Measurements from ENCODE around the gene TCEA3. TPM values are rescaled to one million over a fixed set of nuclear protein-coding genes. Genes with fewer than 3 reads are reported as not detected.

The TCEA3 gene
- polyA plus RNA-seq, 3 donors, result 0.26 to 0.52 TPM; not detected in 1

- no peak overlapping the region for H3K4me3 Mint-ChIP-seq
- H3K27ac ChIP-seq (ENCODE audit: low read depth in 1 of 2, low read length in 2 of 2), result no peak overlapping the region
- peaks cover 2 to 10% (median 8%) of the 10 kb centered on the region in 3 donors for H3K27me3 Mint-ChIP-seq (ENCODE audit: low read depth in 3 of 3)
- H3K4me2 ChIP-seq (replicated peaks; ENCODE audit: extremely low read depth, low read length, poor library complexity, severe bottlenecking), result no peak overlapping the region
- no peaks in the 10 kb centered on the region for H3K4me1 ChIP-seq (ENCODE audit: control insufficient read depth in 1 of 2, insufficient read depth in 2 of 2, low read length in 2 of 2)
- H3K4me1 Mint-ChIP-seq, result no peaks in the 10 kb centered on the region
- no peak overlapping the region for H2AFZ ChIP-seq (ENCODE audit: insufficient read depth, low read depth, low read length, poor library complexity, severe bottlenecking)
- no peak for TF ChIP-seq CTCF (IDR thresholded peaks at IDR 0.05)
- H3K9me3 ChIP-seq (replicated peaks in 1 of 2; ENCODE audit: control insufficient read depth in 1 of 2, insufficient read depth in 1 of 2, low read length in 2 of 2), result no peaks in the 10 kb centered on the region
- no peak overlapping the region for H3K9ac ChIP-seq (ENCODE audit: insufficient read depth, low read length, poor library complexity, severe bottlenecking)
- no peaks in the 10 kb centered on the region for H3K9me3 Mint-ChIP-seq
- H3K27me3 ChIP-seq (ENCODE audit: control insufficient read depth in 2 of 2, insufficient read depth in 2 of 2, low read length in 2 of 2), result no peaks in the 10 kb centered on the region
- H3K36me3 ChIP-seq (replicated peaks in 1 of 2; ENCODE audit: control insufficient read depth in 1 of 2, insufficient read depth in 2 of 2, low read length in 2 of 2), result no peaks in the 10 kb centered on the region
- intact Hi-C loops (cut with micrococcal nuclease), result no loop called here
- no peaks in the 10 kb centered on the region for H4K20me1 ChIP-seq (ENCODE audit: insufficient read depth, low read length)
- no peak overlapping the region for H3K27ac Mint-ChIP-seq
- no peaks in the 10 kb centered on the region for H3K79me2 ChIP-seq (ENCODE audit: insufficient read depth, low read length)
- no peak overlapping the region for H3K4me3 ChIP-seq (replicated peaks in 1 of 3; ENCODE audit: low read depth in 2 of 3, low read length in 3 of 3)
- no CpG with 5 or more reads among the region's 5 CpGs for WGBS (ENCODE audit: insufficient coverage)
- no peaks in the 10 kb centered on the region for H3K36me3 Mint-ChIP-seq
- no peak for DNase-seq
Measured at GRCh38 chr1:23452011-23452411, 27.5 kb upstream of the TCEA3 start.

GRCh38 chr1:23451441-23451840 lies 26.9 kb upstream of the TCEA3 start:
- no peak for TF ChIP-seq CTCF (IDR thresholded peaks at IDR 0.05)
- H3K9ac ChIP-seq (ENCODE audit: insufficient read depth, low read length, poor library complexity, severe bottlenecking), result no peak overlapping the region
- no peaks in the 10 kb centered on the region for H3K36me3 Mint-ChIP-seq
- no peaks in the 10 kb centered on the region for H3K9me3 Mint-ChIP-seq
- no peaks in the 10 kb centered on the region for H3K4me1 ChIP-seq (ENCODE audit: control insufficient read depth in 1 of 2, insufficient read depth in 2 of 2, low read length in 2 of 2)
- DNase-seq, result no peak
- no peaks in the 10 kb centered on the region for H3K27me3 ChIP-seq (ENCODE audit: control insufficient read depth in 2 of 2, insufficient read depth in 2 of 2, low read length in 2 of 2)
- H3K36me3 ChIP-seq (replicated peaks in 1 of 2; ENCODE audit: control insufficient read depth in 1 of 2, insufficient read depth in 2 of 2, low read length in 2 of 2), result no peaks in the 10 kb centered on the region
- no peaks in the 10 kb centered on the region for H4K20me1 ChIP-seq (ENCODE audit: insufficient read depth, low read length)
- no peaks in the 10 kb centered on the region for H3K79me2 ChIP-seq (ENCODE audit: insufficient read depth, low read length)
- no peak overlapping the region for H3K4me2 ChIP-seq (replicated peaks; ENCODE audit: extremely low read depth, low read length, poor library complexity, severe bottlenecking)
- no peaks in the 10 kb centered on the region for H3K9me3 ChIP-seq (replicated peaks in 1 of 2; ENCODE audit: control insufficient read depth in 1 of 2, insufficient read depth in 1 of 2, low read length in 2 of 2)
- no peak overlapping the region for H2AFZ ChIP-seq (ENCODE audit: insufficient read depth, low read depth, low read length, poor library complexity, severe bottlenecking)
- no peak overlapping the region for H3K4me3 Mint-ChIP-seq
- no peaks in the 10 kb centered on the region for H3K4me1 Mint-ChIP-seq
- H3K27ac ChIP-seq (ENCODE audit: low read depth in 1 of 2, low read length in 2 of 2), result no peak overlapping the region
- no peak overlapping the region for H3K4me3 ChIP-seq (replicated peaks in 1 of 3; ENCODE audit: low read depth in 2 of 3, low read length in 3 of 3)
- no peak overlapping the region for H3K27ac Mint-ChIP-seq
- H3K27me3 Mint-ChIP-seq (ENCODE audit: low read depth in 3 of 3), result peaks cover 3 to 10% (median 8%) of the 10 kb centered on the region in 3 donors
- 86% methylated on average over 1 of the region's 1 CpG for WGBS (ENCODE audit: insufficient coverage)
- intact Hi-C loops (cut with micrococcal nuclease), result no loop called here

Measured in CD14-positive monocyte (primary cell).